Endothelial cell of umbilical vein (primary cell): ENCODE results near the gene S100A9. TPM values are rescaled to one million over a fixed set of nuclear protein-coding genes. Genes with fewer than 3 reads are reported as not detected.

ENCODE experiments used
- BruUV-seq: library from RNA; stranded (reverse); fragments of 400-500 nt; replicated peaks from 2 replicates; lab custom pipeline; 2021; lab: Mats Ljungman, UMichigan
- CTCF ChIA-PET: fragments of 300-600, 350-600 bp; sonication (Branson Sonifier 250); formaldehyde crosslinking; loops from one replicate; lab custom pipeline; 2021; ENCODE audit warnings: antibody characterized with exemption, inconsistent platforms; lab: Charles Lee
- POLR2A ChIA-PET: fragments of 300-600, 350-600 bp; sonication (Branson Sonifier 250); formaldehyde crosslinking; loops from one replicate; lab custom pipeline; 2021; ENCODE audit warnings: antibody characterized with exemption, inconsistent platforms; lab: Charles Lee
- DNase-seq: peaks from one replicate; pipeline ENCODE4 v3.0.0-alpha.2; 2011; ENCODE audit warnings: low read depth, low spot score
- FAIRE-seq: peaks from 2 replicates; lab custom pipeline; 2011; peaks lifted over from hg19 to GRCh38; lab: Jason Lieb, UNC
- H2AFZ ChIP-seq: 2 replicates; pipeline ENCODE4 v1.6.0; 2012; ENCODE audit warnings: low read depth, low read length, control low read depth, inconsistent platforms
- H3K27ac ChIP-seq: 2 replicates; pipeline ENCODE4 v1.5.1; 2011; ENCODE audit warnings: low read depth, mild to moderate bottlenecking, control low read depth, low read length, moderate library complexity; ENCODE audit not compliant: insufficient read depth
- H3K27me3 ChIP-seq, 2 experiments: 2 replicates each; pipeline versions ENCODE4 v1.6.0 to v1.6.1; 2011; ENCODE audit warnings: low read length in 2 of 2, mixed read lengths in 1 of 2; ENCODE audit not compliant: control insufficient read depth in 2 of 2, insufficient read depth in 2 of 2
- H3K36me3 ChIP-seq, 2 experiments: 2 replicates in 1 of 2; 3 replicates in 1 of 2; pipeline ENCODE4 v1.5.1; 2011; ENCODE audit warnings: low read length in 2 of 2, mild to moderate bottlenecking in 1 of 2, moderate library complexity in 1 of 2; ENCODE audit not compliant: control insufficient read depth in 2 of 2, insufficient read depth in 2 of 2; ENCODE audit errors: extremely low read depth in 1 of 2
- H3K4me1 ChIP-seq: 3 replicates; pipeline ENCODE4 v1.5.1; 2011; ENCODE audit warnings: mild to moderate bottlenecking, low read length; ENCODE audit not compliant: control insufficient read depth, insufficient read depth; ENCODE audit errors: extremely low read depth
- H3K4me2 ChIP-seq: 2 replicates; pipeline ENCODE4 v1.6.1; 2011; ENCODE audit warnings: low read length, control low read depth, mixed read lengths; ENCODE audit not compliant: insufficient read depth
- H3K4me3 ChIP-seq, 3 experiments: fragments of 200-600 bp in 1 of 3; sonication (generic), shearing (Covaris generic) in 1 of 3; replicated peaks in 1 of 3; 2 replicates each; pipeline ENCODE4 v1.5.1; 2011 to 2016; ENCODE audit warnings: control low read depth in 3 of 3, low read length in 3 of 3, mild to moderate bottlenecking in 2 of 3, inconsistent platforms in 1 of 3, low read depth in 1 of 3, moderate library complexity in 1 of 3; ENCODE audit not compliant: insufficient read depth in 1 of 3
- H3K79me2 ChIP-seq: 2 replicates; pipeline ENCODE4 v1.6.0; 2012; ENCODE audit warnings: low read length, inconsistent platforms; ENCODE audit not compliant: control insufficient read depth, insufficient read depth
- H3K9ac ChIP-seq: replicated peaks from 2 replicates; pipeline ENCODE3; 2011; ENCODE audit warnings: low read length, control low read depth; ENCODE audit not compliant: insufficient read depth; ENCODE audit errors: extremely low read depth
- H3K9me1 ChIP-seq: replicated peaks from 3 replicates; pipeline ENCODE4 v1.6.0; 2011; ENCODE audit warnings: mild to moderate bottlenecking, low read length; ENCODE audit not compliant: control insufficient read depth, insufficient read depth; ENCODE audit errors: extremely low read depth
- H3K9me3 ChIP-seq: replicated peaks from 2 replicates; pipeline ENCODE4 v1.5.1; 2012; ENCODE audit warnings: low read length, inconsistent platforms; ENCODE audit not compliant: control insufficient read depth, insufficient read depth
- H4K20me1 ChIP-seq: replicated peaks from 2 replicates; pipeline ENCODE3; 2011; ENCODE audit warnings: mild to moderate bottlenecking, low read length; ENCODE audit not compliant: control insufficient read depth, insufficient read depth; ENCODE audit errors: extremely low read depth
- EZH2 ChIP-seq: IDR thresholded peaks from 2 replicates; pipeline ENCODE4 v1.6.1; 2012; ENCODE audit warnings: borderline replicate concordance, low read depth, mild to moderate bottlenecking, moderate library complexity, low read length, inconsistent platforms; ENCODE audit not compliant: severe bottlenecking
- FOS ChIP-seq: IDR thresholded peaks from 2 replicates; pipeline ENCODE4 v1.6.1; 2011; ENCODE audit warnings: mild to moderate bottlenecking, low read length, moderate library complexity, borderline replicate concordance; ENCODE audit not compliant: insufficient read depth
- JUN ChIP-seq: IDR thresholded peaks from 2 replicates; pipeline ENCODE4 v1.6.1; 2011; ENCODE audit warnings: borderline replicate concordance, low read depth; ENCODE audit not compliant: insufficient read length, insufficient read depth
- MYC ChIP-seq: IDR thresholded peaks from one replicate; pipeline ENCODE4 v1.6.1; 2011; ENCODE audit warnings: mild to moderate bottlenecking, low read depth, low read length
- POLR2A ChIP-seq: IDR thresholded peaks from 2 replicates; pipeline ENCODE4 v1.6.1; 2012; ENCODE audit warnings: low read depth, mild to moderate bottlenecking, control low read depth, low read length
- POLR2AphosphoS5 ChIP-seq: IDR thresholded peaks from 2 replicates; pipeline ENCODE4 v1.6.1; 2012; ENCODE audit warnings: low read depth, mild to moderate bottlenecking, control low read depth, low read length, moderate library complexity; ENCODE audit not compliant: insufficient read depth
- dilution Hi-C: fragments of 300-500 bp; cut with MboI; formaldehyde crosslinking; loops from one replicate; pipeline ENCODE4 v1.15.0; 2019; ENCODE audit warnings: low sequenced_read_pairs; ENCODE audit not compliant: extremely low pct_ligation_motif_present
- intact Hi-C: fragments of 100-400 bp; cut with micrococcal nuclease; formaldehyde crosslinking; loops from one replicate; pipeline ENCODE4 v1.10.0; 2022
- polyA plus RNA-seq, 4 experiments: library from polyadenylated mRNA; depleted of rRNA in 3 of 4; stranded (reverse) in 3 of 4; unstranded in 1 of 4; fragments of >200 nt; gene quantifications; 2 replicates each; pipeline versions ENCODE4 v1.2.1 to v1.2.3, GENCODE V29; 2011 to 2012; ENCODE audit warnings: missing spikeins in 1 of 4
- total RNA-seq: library from RNA; stranded (reverse); gene quantifications from 2 replicates; pipeline ENCODE4 v1.2.3, GENCODE V29; 2021
- TF ChIP-seq, protein P1 (sequence below), 2 donors: IDR thresholded peaks; 1 replicate in 1 of 2; 2 replicates in 1 of 2; pipeline ENCODE4 v1.5.1; 2011; ENCODE audit warnings: low read length in 2 of 2, mild to moderate bottlenecking in 2 of 2, moderate library complexity in 2 of 2, control low read depth in 1 of 2, inconsistent platforms in 1 of 2, low read depth in 1 of 2; ENCODE audit not compliant: insufficient read depth in 1 of 2; ENCODE audit errors: extremely low read depth in 1 of 2

Gene S100A9
- total and polyA plus RNA-seq, 2 donors (not counting 3 experiments of a cell fraction or from before 2014, with no cell fraction given) = not detected

- ChIA-PET CTCF (no interaction called here), POLR2A (no interaction called here)
- TF ChIP-seq FOS (no peak), POLR2AphosphoS5 (no peak), JUN (no peak), MYC (no peak), POLR2A (no peak), EZH2 (no peak)
- TF ChIP-seq, protein P1, sequence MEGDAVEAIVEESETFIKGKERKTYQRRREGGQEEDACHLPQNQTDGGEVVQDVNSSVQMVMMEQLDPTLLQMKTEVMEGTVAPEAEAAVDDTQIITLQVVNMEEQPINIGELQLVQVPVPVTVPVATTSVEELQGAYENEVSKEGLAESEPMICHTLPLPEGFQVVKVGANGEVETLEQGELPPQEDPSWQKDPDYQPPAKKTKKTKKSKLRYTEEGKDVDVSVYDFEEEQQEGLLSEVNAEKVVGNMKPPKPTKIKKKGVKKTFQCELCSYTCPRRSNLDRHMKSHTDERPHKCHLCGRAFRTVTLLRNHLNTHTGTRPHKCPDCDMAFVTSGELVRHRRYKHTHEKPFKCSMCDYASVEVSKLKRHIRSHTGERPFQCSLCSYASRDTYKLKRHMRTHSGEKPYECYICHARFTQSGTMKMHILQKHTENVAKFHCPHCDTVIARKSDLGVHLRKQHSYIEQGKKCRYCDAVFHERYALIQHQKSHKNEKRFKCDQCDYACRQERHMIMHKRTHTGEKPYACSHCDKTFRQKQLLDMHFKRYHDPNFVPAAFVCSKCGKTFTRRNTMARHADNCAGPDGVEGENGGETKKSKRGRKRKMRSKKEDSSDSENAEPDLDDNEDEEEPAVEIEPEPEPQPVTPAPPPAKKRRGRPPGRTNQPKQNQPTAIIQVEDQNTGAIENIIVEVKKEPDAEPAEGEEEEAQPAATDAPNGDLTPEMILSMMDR (IDR thresholded peaks at IDR 0.05; ENCODE audit: extremely low read depth in 1 of 2, insufficient read depth in 1 of 2, low read depth in 1 of 2, low read length in 2 of 2) = no peak
- Histone ChIP-seq H3K9me1 (no peaks in the 10 kb centered on the region), H3K27me3 (no peaks in the 10 kb centered on the region), H3K4me2 (no peak overlapping the region), H3K36me3 (no peaks in the 10 kb centered on the region), H2AFZ (no peak overlapping the region), H4K20me1 (no peaks in the 10 kb centered on the region), H3K27ac (no peak overlapping the region), H3K9me3 (no peaks in the 10 kb centered on the region), H3K79me2 (no peaks in the 10 kb centered on the region), H3K9ac (no peak overlapping the region), H3K4me1 (no peaks in the 10 kb centered on the region), H3K4me3 (no peak overlapping the region)
- DNase-seq (no peak), FAIRE-seq (no peak)
- dilution Hi-C loops (no loop called here), intact Hi-C loops (no loop called here)
- no TSS peak for BruUV-seq
These were observed 13.6 kb downstream of the S100A9 start for GRCh38 chr1:153371231-153371630.
